Vagina (tissue), 2 donors: ENCODE measurements around the gene CHCT1. TPM values are rescaled to one million over a fixed set of nuclear protein-coding genes. Genes with fewer than 3 reads are reported as not detected.

Source experiments
- DNase-seq, 2 donors: peaks; one replicate each; pipeline ENCODE4 v3.0.0-alpha.2; 2017; ENCODE audit errors: extremely low spot score in 2 of 2
- H3K27ac ChIP-seq: fragments of 200-600 bp; sonication (generic); one replicate; pipeline ENCODE4 v1.5.1; 2019
- H3K27me3 ChIP-seq: fragments of 200-600 bp; sonication (generic); one replicate; pipeline ENCODE4 v1.5.1; 2019
- H3K36me3 ChIP-seq, 2 donors: fragments of 200-600 bp; sonication (generic); one replicate each; pipeline ENCODE4 v1.5.1; 2017 to 2019
- H3K4me1 ChIP-seq: fragments of 200-600 bp; sonication (generic); one replicate; pipeline ENCODE4 v1.5.1; 2019
- H3K4me3 ChIP-seq, 2 donors: fragments of 200-600 bp; sonication (generic); 1 replicate in 1 of 2; 2 replicates in 1 of 2; pipeline ENCODE4 v1.5.1; 2016 to 2019
- H3K9me3 ChIP-seq: fragments of 200-600 bp; sonication (generic); one replicate; pipeline ENCODE4 v1.5.1; 2019
- CTCF ChIP-seq, 3 experiments: fragments of 450-650 bp in 2 of 3; fragments of 200-600 bp in 1 of 3; sonication (generic) in 1 of 3; IDR thresholded peaks; one replicate each; pipeline ENCODE4 v1.5.1; 2017 to 2019; ENCODE audit warnings: antibody characterized with exemption in 3 of 3, mild to moderate bottlenecking in 2 of 3, moderate library complexity in 2 of 3
- POLR2A ChIP-seq, 2 donors: fragments of 450-650 bp; IDR thresholded peaks; one replicate each; pipeline ENCODE4 v1.6.1; 2017; ENCODE audit warnings: antibody characterized with exemption in 2 of 2, mild to moderate bottlenecking in 2 of 2, moderate library complexity in 2 of 2
- POLR2AphosphoS5 ChIP-seq, 2 donors: sonication (generic); formaldehyde crosslinking; IDR thresholded peaks; one replicate each; pipeline ENCODE4 v1.9.0; 2017; ENCODE audit warnings: antibody characterized with exemption in 2 of 2, mild to moderate bottlenecking in 2 of 2, low read depth in 1 of 2; ENCODE audit not compliant: insufficient read depth in 1 of 2
- intact Hi-C: fragments of 100-400 bp; cut with DNase I; formaldehyde crosslinking; loops from one replicate; pipeline ENCODE4 v1.15.1; 2023
- total RNA-seq: library from RNA; depleted of rRNA; stranded (reverse); fragments of >200 nt; gene quantifications from one replicate; pipeline ENCODE4 v1.2.3, GENCODE V29; 2016

The CHCT1 gene
- total RNA-seq, 1 donor from 2014 or later = not detected

DNA sequence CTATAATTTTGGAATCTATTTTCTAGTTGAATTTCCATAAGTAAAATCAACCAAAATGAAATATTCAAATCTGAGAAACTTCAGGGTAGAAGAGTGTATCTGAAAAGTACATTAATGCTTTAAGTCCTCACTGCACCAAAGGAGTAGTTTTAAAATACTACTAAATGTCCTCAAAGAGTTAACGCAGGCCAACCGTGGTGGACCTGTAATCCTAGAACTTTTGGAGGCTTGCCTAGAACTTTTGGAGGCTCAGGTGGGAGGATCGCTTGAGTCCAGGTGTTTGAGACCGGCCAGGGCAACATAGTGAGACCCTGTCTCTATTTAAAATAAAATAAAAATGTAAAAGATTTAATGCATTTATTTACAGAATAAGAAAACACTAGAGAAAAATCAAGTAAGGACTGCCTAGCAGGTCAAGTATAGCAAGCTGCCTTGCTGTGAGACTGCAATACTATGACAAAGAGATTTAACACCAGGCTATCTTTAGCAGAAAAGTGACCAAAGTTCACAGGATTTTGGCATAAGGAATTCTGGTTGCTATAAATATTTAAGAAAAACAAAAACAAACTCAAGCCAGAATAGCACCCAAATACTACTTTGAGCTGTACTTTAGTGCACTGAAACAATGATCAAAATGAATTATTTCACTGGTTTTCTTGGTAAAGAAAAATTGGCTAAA is 41.0 kb downstream of the CHCT1 start:
- intact Hi-C loops = no loop called here
- no peaks in the 10 kb centered on the region for H3K27me3 ChIP-seq

GRCh38 chr17:60464343-60464742 is 42.1 kb downstream of the CHCT1 start:
- peaks cover 0 to 47% of the 10 kb centered on the region in 2 donors for H3K36me3 ChIP-seq
- H3K4me1 ChIP-seq = no peaks in the 10 kb centered on the region
- H3K27ac ChIP-seq = no peak overlapping the region
- no peak overlapping the region for H3K4me3 ChIP-seq
- intact Hi-C loops = no loop called here
- no peaks in the 10 kb centered on the region for H3K27me3 ChIP-seq
- TF ChIP-seq POLR2AphosphoS5 (IDR thresholded peaks at IDR 0.05; ENCODE audit: insufficient read depth in 1 of 2, low read depth in 1 of 2) = no peak
- TF ChIP-seq POLR2A (IDR thresholded peaks at IDR 0.05) = no peak
- TF ChIP-seq CTCF (IDR thresholded peaks at IDR 0.05) = no peak
- no peaks in the 10 kb centered on the region for H3K9me3 ChIP-seq
- no peak for DNase-seq

More for the DNA sequence above, 41.0 kb downstream of the CHCT1 start:
- Histone ChIP-seq H3K4me3 (no peak overlapping the region), H3K9me3 (no peaks in the 10 kb centered on the region), H3K36me3 (peaks cover 0 to 47% of the 10 kb centered on the region in 2 donors), H3K27ac (no peak overlapping the region), H3K4me1 (no peaks in the 10 kb centered on the region)
- no peak for DNase-seq
- TF ChIP-seq POLR2A (IDR thresholded peaks at IDR 0.05) = no peak
- TF ChIP-seq POLR2AphosphoS5 (IDR thresholded peaks at IDR 0.05; ENCODE audit: insufficient read depth in 1 of 2, low read depth in 1 of 2) = no peak
- no peak for TF ChIP-seq CTCF (IDR thresholded peaks at IDR 0.05)

GRCh38 chr17:60468371-60468770 is 46.1 kb downstream of the CHCT1 start:
- H3K9me3 ChIP-seq = no peaks in the 10 kb centered on the region
- TF ChIP-seq POLR2AphosphoS5 (IDR thresholded peaks at IDR 0.05; ENCODE audit: insufficient read depth in 1 of 2, low read depth in 1 of 2) (no peak), POLR2A (IDR thresholded peaks at IDR 0.05) (no peak), CTCF (IDR thresholded peaks at IDR 0.05) (no peak)
- no peak overlapping the region for H3K27ac ChIP-seq
- H3K4me3 ChIP-seq = no peak overlapping the region
- no peak for DNase-seq
- no peaks in the 10 kb centered on the region for H3K27me3 ChIP-seq
- H3K4me1 ChIP-seq = peaks cover 12% of the 10 kb centered on the region
- intact Hi-C loops = no loop called here
- peaks cover 0 to 18% of the 10 kb centered on the region in 2 donors for H3K36me3 ChIP-seq

GRCh38 chr17:60471451-60471850 is 49.2 kb downstream of the CHCT1 start:
- no peaks in the 10 kb centered on the region for H3K27me3 ChIP-seq
- intact Hi-C loops = no loop called here
- H3K4me3 ChIP-seq = no peak overlapping the region
- H3K4me1 ChIP-seq = peaks cover 12% of the 10 kb centered on the region
- no peak for DNase-seq
- H3K9me3 ChIP-seq = no peaks in the 10 kb centered on the region
- TF ChIP-seq CTCF (IDR thresholded peaks at IDR 0.05) = no peak
- TF ChIP-seq POLR2A (IDR thresholded peaks at IDR 0.05) = no peak
- TF ChIP-seq POLR2AphosphoS5 (IDR thresholded peaks at IDR 0.05; ENCODE audit: insufficient read depth in 1 of 2, low read depth in 1 of 2) = no peak
- no peak overlapping the region for H3K27ac ChIP-seq
- peaks cover 0 to 3% of the 10 kb centered on the region in 2 donors for H3K36me3 ChIP-seq

DNA sequence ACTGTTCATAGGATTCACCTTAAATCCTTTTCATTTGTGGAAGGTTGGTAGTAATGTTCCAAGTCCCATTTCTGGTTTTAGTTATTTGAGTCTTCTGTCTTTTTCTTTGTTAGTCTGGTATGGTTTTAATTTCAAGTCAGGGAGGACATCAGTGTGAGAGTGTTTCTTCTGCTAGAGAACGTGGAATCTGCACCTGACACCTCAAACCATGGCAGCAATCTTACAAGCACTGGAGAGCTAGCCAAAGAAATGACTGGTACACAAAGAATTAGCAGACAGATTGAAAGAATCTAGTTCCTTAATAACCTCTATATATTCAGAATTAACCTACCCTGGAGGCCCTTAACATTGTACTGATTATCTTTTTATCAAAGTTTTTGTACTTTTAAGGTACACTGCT is 50.2 kb downstream of the CHCT1 start:
- Histone ChIP-seq H3K9me3 (no peaks in the 10 kb centered on the region), H3K27ac (no peak overlapping the region), H3K36me3 (peaks cover 0 to 3% of the 10 kb centered on the region in 2 donors), H3K4me3 (no peak overlapping the region), H3K27me3 (no peaks in the 10 kb centered on the region), H3K4me1 (peaks cover 12% of the 10 kb centered on the region)
- intact Hi-C loops = no loop called here
- no peak for TF ChIP-seq POLR2AphosphoS5 (IDR thresholded peaks at IDR 0.05; ENCODE audit: insufficient read depth in 1 of 2, low read depth in 1 of 2)
- no peak for TF ChIP-seq POLR2A (IDR thresholded peaks at IDR 0.05)
- TF ChIP-seq CTCF (IDR thresholded peaks at IDR 0.05) = no peak
- no peak for DNase-seq
